SU-DHL-6 (cell line): ENCODE measurements around the gene SLC25A4.
"Not testable (repeated sequence)": the region's sequence is repeated elsewhere in the genome, so short reads cannot be mapped to it uniquely, and the experiment has no call there.

Source experiments
- H2AFZ ChIP-seq: fragments of 200-600 bp; sonication (generic); 2 replicates; pipeline ENCODE4 v1.6.1; 2014; ENCODE audit warnings: low read depth, mild to moderate bottlenecking, moderate library complexity, mixed read lengths, antibody characterized with exemption, low read length; ENCODE audit not compliant: severe bottlenecking
- H3F3A ChIP-seq: fragments of 200-600 bp; shearing (Covaris generic); 2 replicates; pipeline ENCODE4 v1.6.0; 2016; ENCODE audit warnings: antibody characterized with exemption, mild to moderate bottlenecking; ENCODE audit not compliant: insufficient read depth
- H3K27ac ChIP-seq: fragments of 200-600 bp; sonication (generic); 2 replicates; pipeline ENCODE4 v1.5.1; 2016; ENCODE audit warnings: low read depth, mild to moderate bottlenecking, low read length, moderate library complexity, mixed read lengths
- H3K27me3 ChIP-seq: fragments of 200-600 bp; sonication (generic), shearing (Covaris generic); 2 replicates; pipeline ENCODE4 v1.6.0; 2014; ENCODE audit warnings: mild to moderate bottlenecking, low read length
- H3K36me3 ChIP-seq: fragments of 200-600 bp; sonication (generic); 2 replicates; pipeline ENCODE4 v1.6.1; 2014; ENCODE audit warnings: mild to moderate bottlenecking, low read length, mixed read lengths
- H3K4me2 ChIP-seq: fragments of 300-600, 200-600 bp; shearing (Covaris generic), sonication (generic); 2 replicates; pipeline ENCODE4 v1.6.0; 2014; ENCODE audit warnings: low read length, low read depth, mild to moderate bottlenecking; ENCODE audit not compliant: poor library complexity, severe bottlenecking
- H3K4me3 ChIP-seq: fragments of 200-600 bp; sonication (generic); 2 replicates; pipeline ENCODE4 v1.5.1; 2014; ENCODE audit warnings: antibody characterized with exemption, low read length, mild to moderate bottlenecking, mixed read lengths; ENCODE audit not compliant: insufficient read depth, poor library complexity, severe bottlenecking
- H3K79me2 ChIP-seq: fragments of 200-600 bp; sonication (generic); 2 replicates; pipeline ENCODE4 v1.6.1; 2014; ENCODE audit warnings: mild to moderate bottlenecking, low read length, moderate library complexity; ENCODE audit not compliant: insufficient read depth
- H3K9ac ChIP-seq: fragments of 200-600 bp; sonication (generic); 2 replicates; pipeline ENCODE4 v1.7.0; 2014; ENCODE audit warnings: mild to moderate bottlenecking, low read length
- H3K9me2 ChIP-seq: fragments of 200-600 bp; sonication (generic); replicated peaks from 2 replicates; pipeline ENCODE4 v1.6.1; 2014; ENCODE audit warnings: low read length; ENCODE audit not compliant: insufficient read depth
- H3K9me3 ChIP-seq: fragments of 200-600 bp; sonication (generic); 2 replicates; pipeline ENCODE4 v1.6.1; 2014; ENCODE audit warnings: low read length, mixed read lengths; ENCODE audit not compliant: insufficient read depth
- H4K20me1 ChIP-seq: fragments of 200-600 bp; sonication (generic); 2 replicates; pipeline ENCODE4 v1.6.1; 2014; ENCODE audit warnings: low read depth, mild to moderate bottlenecking, antibody characterized with exemption, low read length, moderate library complexity, mixed read lengths
- EZH2phosphoT487 ChIP-seq: fragments of 200-600 bp; sonication (generic), shearing (Covaris generic); conservative IDR thresholded peaks from 2 replicates; pipeline ENCODE4 v1.6.1; 2018; ENCODE audit warnings: mild to moderate bottlenecking, antibody characterized with exemption, low read length, moderate library complexity, mixed read lengths
- TF ChIP-seq, protein P1 (sequence below): fragments of 200-600 bp; sonication (generic); IDR thresholded peaks from one replicate; pipeline ENCODE4 v1.5.1; 2017; ENCODE audit warnings: antibody characterized with exemption, mild to moderate bottlenecking, low read length, moderate library complexity; ENCODE audit not compliant: insufficient read depth, poor library complexity, severe bottlenecking

The SLC25A4 gene

GRCh38 chr4:185194924-185195888 is 52.1 kb downstream of the SLC25A4 start:
- peaks cover 3% of the 10 kb centered on the region; the same call in 1 of the 2 replicates for H3K36me3 ChIP-seq
- peaks cover 71% of the 10 kb centered on the region for H3K79me2 ChIP-seq

GRCh38 chr4:185196437-185196836 is 53.4 kb downstream of the SLC25A4 start:
- H4K20me1 ChIP-seq = no peaks in the 10 kb centered on the region
- H2AFZ ChIP-seq = no peak overlapping the region
- no peaks in the 10 kb centered on the region for H3K36me3 ChIP-seq
- no peak for TF ChIP-seq EZH2phosphoT487
- TF ChIP-seq, protein P1, sequence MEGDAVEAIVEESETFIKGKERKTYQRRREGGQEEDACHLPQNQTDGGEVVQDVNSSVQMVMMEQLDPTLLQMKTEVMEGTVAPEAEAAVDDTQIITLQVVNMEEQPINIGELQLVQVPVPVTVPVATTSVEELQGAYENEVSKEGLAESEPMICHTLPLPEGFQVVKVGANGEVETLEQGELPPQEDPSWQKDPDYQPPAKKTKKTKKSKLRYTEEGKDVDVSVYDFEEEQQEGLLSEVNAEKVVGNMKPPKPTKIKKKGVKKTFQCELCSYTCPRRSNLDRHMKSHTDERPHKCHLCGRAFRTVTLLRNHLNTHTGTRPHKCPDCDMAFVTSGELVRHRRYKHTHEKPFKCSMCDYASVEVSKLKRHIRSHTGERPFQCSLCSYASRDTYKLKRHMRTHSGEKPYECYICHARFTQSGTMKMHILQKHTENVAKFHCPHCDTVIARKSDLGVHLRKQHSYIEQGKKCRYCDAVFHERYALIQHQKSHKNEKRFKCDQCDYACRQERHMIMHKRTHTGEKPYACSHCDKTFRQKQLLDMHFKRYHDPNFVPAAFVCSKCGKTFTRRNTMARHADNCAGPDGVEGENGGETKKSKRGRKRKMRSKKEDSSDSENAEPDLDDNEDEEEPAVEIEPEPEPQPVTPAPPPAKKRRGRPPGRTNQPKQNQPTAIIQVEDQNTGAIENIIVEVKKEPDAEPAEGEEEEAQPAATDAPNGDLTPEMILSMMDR = no peak
- H3K27me3 ChIP-seq = no peaks in the 10 kb centered on the region
- H3K79me2 ChIP-seq = peaks cover 78% of the 10 kb centered on the region
- H3K27ac ChIP-seq = no peak overlapping the region
- H3K4me2 ChIP-seq = no peak overlapping the region
- H3K9me3 ChIP-seq = no peaks in the 10 kb centered on the region
- no peaks in the 10 kb centered on the region for H3K9me2 ChIP-seq
- H3K9ac ChIP-seq = no peak overlapping the region
- H3F3A ChIP-seq = 0 out of 2 replicates have a peak, but pooled peaks cover 4% of the 10 kb centered on the region
- no peak overlapping the region for H3K4me3 ChIP-seq

More at GRCh38 chr4:185194924-185195888, 52.1 kb downstream of the SLC25A4 start:
- no peaks in the 10 kb centered on the region for H4K20me1 ChIP-seq
- no peaks in the 10 kb centered on the region for H3K9me3 ChIP-seq
- no peak overlapping the region for H3K4me3 ChIP-seq
- no peak overlapping the region for H3K4me2 ChIP-seq
- no peak overlapping the region for H2AFZ ChIP-seq
- no peak overlapping the region for H3K9ac ChIP-seq
- TF ChIP-seq EZH2phosphoT487 = no peak
- TF ChIP-seq, protein P1 = no peak
- 0 out of 2 replicates have a peak, but pooled peaks cover 3% of the 10 kb centered on the region for H3F3A ChIP-seq
- no peaks in the 10 kb centered on the region for H3K9me2 ChIP-seq
- H3K27me3 ChIP-seq = no peaks in the 10 kb centered on the region
- H3K27ac ChIP-seq = no peak overlapping the region

GRCh38 chr4:185198189-185198588 is 55.1 kb downstream of the SLC25A4 start:
- H4K20me1 ChIP-seq, H2AFZ ChIP-seq: not testable (repeated sequence)

More at GRCh38 chr4:185198189-185198588, 55.1 kb downstream of the SLC25A4 start:
- H3K4me3 ChIP-seq, H3K9me2 ChIP-seq, H3K9me3 ChIP-seq, H3K27me3 ChIP-seq, H3K9ac ChIP-seq, H3K27ac ChIP-seq, H3K4me2 ChIP-seq, H3K36me3 ChIP-seq: not testable (repeated sequence)
- peaks cover 16% of the 10 kb centered on the region; the same call in 1 of the 2 replicates for H3F3A ChIP-seq
- peaks cover 79% of the 10 kb centered on the region for H3K79me2 ChIP-seq
